Parathyroid adenoma (tissue), 2 donors: ENCODE results near the gene TNRC6B.

ENCODE experiments used
- H2AFZ ChIP-seq: fragments of 300-600 bp; sonication (generic); one replicate; pipeline ENCODE4 v1.7.0; 2017; ENCODE audit warnings: antibody characterized with exemption, mild to moderate bottlenecking
- H3K27ac ChIP-seq: fragments of 300-600 bp; sonication (generic); one replicate; pipeline ENCODE4 v1.7.0; 2017
- H3K27me3 ChIP-seq: fragments of 300-600 bp; sonication (generic); one replicate; pipeline ENCODE4 v1.7.0; 2017; ENCODE audit warnings: low read length; ENCODE audit not compliant: control insufficient read depth, insufficient read depth
- H3K36me3 ChIP-seq: fragments of 300-600 bp; sonication (generic); one replicate; pipeline ENCODE4 v1.7.0; 2017; ENCODE audit warnings: low read length; ENCODE audit not compliant: control insufficient read depth, insufficient read depth
- H3K4me1 ChIP-seq: fragments of 300-600 bp; sonication (generic); one replicate; pipeline ENCODE4 v1.7.0; 2017; ENCODE audit warnings: control low read depth
- H3K4me2 ChIP-seq: fragments of 300-600 bp; sonication (generic); one replicate; pipeline ENCODE4 v1.7.0; 2017; ENCODE audit warnings: low read length
- H3K4me3 ChIP-seq: fragments of 300-600 bp; sonication (generic); one replicate; pipeline ENCODE4 v1.7.0; 2017; ENCODE audit warnings: low read depth, low read length
- H3K79me2 ChIP-seq: fragments of 300-600 bp; sonication (generic); one replicate; pipeline ENCODE4 v1.7.0; 2017; ENCODE audit warnings: control low read depth
- H3K9ac ChIP-seq: fragments of 300-600 bp; sonication (generic); one replicate; pipeline ENCODE4 v1.7.0; 2017; ENCODE audit warnings: mild to moderate bottlenecking
- H3K9me3 ChIP-seq: fragments of 300-600 bp; sonication (generic); one replicate; pipeline ENCODE4 v1.7.0; 2017; ENCODE audit warnings: low read length; ENCODE audit not compliant: control insufficient read depth
- CTCF ChIP-seq: fragments of 300-600 bp; sonication (generic); IDR thresholded peaks from one replicate; pipeline ENCODE4 v1.7.0; 2017; ENCODE audit warnings: antibody characterized with exemption, mild to moderate bottlenecking
- donor health status: primary hyperparathyroidism.

TNRC6B gene

GRCh38 chr22:40345815-40346184 is 168.1 kb downstream of the TNRC6B start:
- Histone ChIP-seq H3K4me2 (peak overlapping the region; percentile 87), H3K9me3 (no peaks in the 10 kb centered on the region), H3K79me2 (no peaks in the 10 kb centered on the region), H3K4me3 (peak overlapping the region; percentile 88), H3K36me3 (no peaks in the 10 kb centered on the region), H2AFZ (peak overlapping the region; percentile 84), H3K9ac (no peak overlapping the region), H3K27me3 (no peaks in the 10 kb centered on the region), H3K4me1 (peaks cover 3% of the 10 kb centered on the region), H3K27ac (peak overlapping the region; percentile 75)
- no peak for TF ChIP-seq CTCF

- no peak within 1 kb of the TSS for H3K9ac ChIP-seq
- H3K36me3 ChIP-seq: no peaks in the 10 kb centered on the region
- peak within 1 kb of the TSS; percentile 88 for H3K4me3 ChIP-seq
- H3K4me2 ChIP-seq: peak within 1 kb of the TSS; percentile 87
- no peaks in the 10 kb centered on the region for H3K9me3 ChIP-seq
- H3K79me2 ChIP-seq: no peaks in the 10 kb centered on the region
- H3K27me3 ChIP-seq: no peaks in the 10 kb centered on the region
- peaks cover 3% of the 10 kb centered on the region for H3K4me1 ChIP-seq
- no peak for TF ChIP-seq CTCF
- H2AFZ ChIP-seq: peak within 1 kb of the TSS; percentile 84
- peak within 1 kb of the TSS; percentile 75 for H3K27ac ChIP-seq
Observed at GRCh38 chr22:40346185-40347118, 168.7 kb downstream of the TNRC6B start, which contains the start of gene ADSL. ADSL (plus strand) TSS chr22:40346500; CDS start chr22:40346559, 59 bp downstream.

- Histone ChIP-seq H3K9me3 (no peaks in the 10 kb centered on the region), H3K36me3 (no peaks in the 10 kb centered on the region), H3K4me3 (peak overlapping the region; percentile 88), H3K4me2 (peak overlapping the region; percentile 87), H3K27ac (peak overlapping the region; percentile 75), H3K4me1 (peaks cover 3% of the 10 kb centered on the region), H2AFZ (peak overlapping the region; percentile 84), H3K27me3 (no peaks in the 10 kb centered on the region), H3K79me2 (no peaks in the 10 kb centered on the region), H3K9ac (no peak overlapping the region)
- no peak for TF ChIP-seq CTCF
Observed at GRCh38 chr22:40347300-40347699, 169.6 kb downstream of the TNRC6B start.

- Histone ChIP-seq H3K27me3 (no peaks in the 10 kb centered on the region), H3K4me1 (peaks cover 3% of the 10 kb centered on the region), H3K9me3 (no peaks in the 10 kb centered on the region), H3K4me3 (peak overlapping the region; percentile 7), H3K79me2 (no peaks in the 10 kb centered on the region), H2AFZ (no peak overlapping the region), H3K27ac (no peak overlapping the region), H3K4me2 (peak overlapping the region; percentile 87), H3K36me3 (no peaks in the 10 kb centered on the region), H3K9ac (no peak overlapping the region)
- TF ChIP-seq CTCF: peak; percentile 38
Observed at GRCh38 chr22:40348025-40348658, 170.4 kb downstream of the TNRC6B start.
